Liver (tissue), 3 donors: ENCODE results near the gene ANKRD33B.

Experiments used
- JUND ChIP-seq, 2 donors: IDR thresholded peaks; 2 replicates each; pipeline ENCODE4 v1.6.1; 2016; ENCODE audit warnings: antibody characterized with exemption in 2 of 2
- MAX ChIP-seq: IDR thresholded peaks from 2 replicates; pipeline ENCODE4 v1.6.1; 2016; ENCODE audit warnings: antibody characterized with exemption
- RAD21 ChIP-seq, 2 donors: IDR thresholded peaks; 2 replicates each; pipeline ENCODE4 v1.6.1; 2016; ENCODE audit warnings: antibody characterized with exemption in 2 of 2, mild to moderate bottlenecking in 2 of 2
- REST ChIP-seq: IDR thresholded peaks from 2 replicates; pipeline ENCODE4 v1.6.1; 2016; ENCODE audit warnings: antibody characterized with exemption, mild to moderate bottlenecking
- TAF1 ChIP-seq: conservative IDR thresholded peaks from 2 replicates; pipeline ENCODE4 v1.6.1; 2016; ENCODE audit warnings: antibody characterized with exemption, mild to moderate bottlenecking
- YY1 ChIP-seq: IDR thresholded peaks from 2 replicates; pipeline ENCODE4 v1.6.1; 2016; ENCODE audit warnings: antibody characterized with exemption, mild to moderate bottlenecking
- TF ChIP-seq, protein P1 (sequence below): fragments of 150-350 bp; IDR thresholded peaks from 2 replicates; pipeline ENCODE4 v1.5.1; 2017; ENCODE audit warnings: improper control_type of control experiment, low read depth, low read length; ENCODE audit not compliant: missing input control
- donor health status: healthy.
- donor health status: healthy.

- TF ChIP-seq, protein P1, sequence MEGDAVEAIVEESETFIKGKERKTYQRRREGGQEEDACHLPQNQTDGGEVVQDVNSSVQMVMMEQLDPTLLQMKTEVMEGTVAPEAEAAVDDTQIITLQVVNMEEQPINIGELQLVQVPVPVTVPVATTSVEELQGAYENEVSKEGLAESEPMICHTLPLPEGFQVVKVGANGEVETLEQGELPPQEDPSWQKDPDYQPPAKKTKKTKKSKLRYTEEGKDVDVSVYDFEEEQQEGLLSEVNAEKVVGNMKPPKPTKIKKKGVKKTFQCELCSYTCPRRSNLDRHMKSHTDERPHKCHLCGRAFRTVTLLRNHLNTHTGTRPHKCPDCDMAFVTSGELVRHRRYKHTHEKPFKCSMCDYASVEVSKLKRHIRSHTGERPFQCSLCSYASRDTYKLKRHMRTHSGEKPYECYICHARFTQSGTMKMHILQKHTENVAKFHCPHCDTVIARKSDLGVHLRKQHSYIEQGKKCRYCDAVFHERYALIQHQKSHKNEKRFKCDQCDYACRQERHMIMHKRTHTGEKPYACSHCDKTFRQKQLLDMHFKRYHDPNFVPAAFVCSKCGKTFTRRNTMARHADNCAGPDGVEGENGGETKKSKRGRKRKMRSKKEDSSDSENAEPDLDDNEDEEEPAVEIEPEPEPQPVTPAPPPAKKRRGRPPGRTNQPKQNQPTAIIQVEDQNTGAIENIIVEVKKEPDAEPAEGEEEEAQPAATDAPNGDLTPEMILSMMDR, result no peak
- no peak for TF ChIP-seq TAF1
- peak in 1 of 2 donors; percentile 6 for TF ChIP-seq RAD21 (IDR thresholded peaks at IDR 0.05)
- no peak for TF ChIP-seq MAX
- TF ChIP-seq REST, result no peak
- TF ChIP-seq YY1, result no peak
- TF ChIP-seq JUND (IDR thresholded peaks at IDR 0.05), result peak; percentile 17 to 18
Measured at GRCh38 chr5:10577371-10578292, 13.8 kb downstream of the ANKRD33B start.
